ENCODE results near the gene NDST3. TPM values are rescaled to one million over a fixed set of nuclear protein-coding genes. Genes with fewer than 3 reads are reported as not detected.

The NDST3 gene
- polyA plus RNA-seq, 1 of the 3 experiments (the other 2 are of a cell fraction): 1.2 TPM

- Histone ChIP-seq H4K20me1 (ENCODE audit: insufficient read depth) (no peaks in the 10 kb centered on the region), H3K9me2 (no peaks in the 10 kb centered on the region), H3K4me3 (ENCODE audit: low read depth in 2 of 2, low read length in 1 of 2) (no peak overlapping the region), H2AFZ (ENCODE audit: low read depth) (no peak overlapping the region), H3K79me2 (ENCODE audit: insufficient read depth) (no peaks in the 10 kb centered on the region), H3K9ac (no peak overlapping the region), H3K4me2 (no peak overlapping the region), H3K36me3 (replicated peaks in 1 of 2; ENCODE audit: control insufficient read depth in 1 of 2, insufficient read depth in 2 of 2, low read length in 1 of 2) (no peaks in the 10 kb centered on the region), H3F3A (replicated peaks; ENCODE audit: insufficient read depth) (no peaks in the 10 kb centered on the region), H3K27me3 (ENCODE audit: insufficient read depth) (no peaks in the 10 kb centered on the region), H3K9me3 (no peaks in the 10 kb centered on the region), H3K27ac (ENCODE audit: low read depth in 2 of 2, low read length in 1 of 2) (no peak overlapping the region), H3K4me1 (ENCODE audit: control insufficient read depth in 1 of 2, insufficient read depth in 2 of 2, low read depth in 1 of 2, low read length in 1 of 2) (no peaks in the 10 kb centered on the region)
- POLR2A ChIA-PET: no interaction called here
- no peak for TF ChIP-seq YY1 (IDR thresholded peaks at IDR 0.05; ENCODE audit: low read depth)
- no peak for TF ChIP-seq RCOR1 (IDR thresholded peaks at IDR 0.05; ENCODE audit: low read length)
- TF ChIP-seq MAX (IDR thresholded peaks at IDR 0.05; ENCODE audit: low read depth): no peak
- no peak for TF ChIP-seq JUND (IDR thresholded peaks at IDR 0.05)
- TF ChIP-seq CTCF (IDR thresholded peaks at IDR 0.05): no peak
- TF ChIP-seq FOXJ3 (CRISPR knock-in tag; IDR thresholded peaks at IDR 0.05): no peak
- no peak for TF ChIP-seq POLR2AphosphoS5 (IDR thresholded peaks at IDR 0.05; ENCODE audit: low read depth, low read length)
- no peak for TF ChIP-seq NRF1 (IDR thresholded peaks at IDR 0.05; ENCODE audit: low read depth, low read length)
- no peak for TF ChIP-seq USF1 (IDR thresholded peaks at IDR 0.05; ENCODE audit: borderline replicate concordance, low read depth)
- TF ChIP-seq TAF1 (IDR thresholded peaks at IDR 0.05; ENCODE audit: borderline replicate concordance, low read depth, low read length): no peak
- no peak for TF ChIP-seq TCF12 (IDR thresholded peaks at IDR 0.05)
- no peak for DNase-seq
- CTCF ChIA-PET: interaction anchor here (0.6 to 0.7 kb wide), 2 partner anchors 14 to 122 kb away, joined by 3 read pairs; no protein-coding TSS in a partner anchor
- 13% methylated on average over 1 of the region's 1 CpG for WGBS (ENCODE audit: low lambda C conversion rate)
Measured at GRCh38 chr4:118026806-118027205, 7.5 kb upstream of the NDST3 start.

- peaks cover 5% of the 10 kb centered on the region for H3F3A ChIP-seq (replicated peaks; ENCODE audit: insufficient read depth)
- H3K27ac ChIP-seq (ENCODE audit: low read depth in 2 of 2, low read length in 1 of 2): no peak overlapping the region
- whole genome bisulfite sequencing (ENCODE audit: low lambda C conversion rate): 47% methylated on average over 1 of the region's 1 CpG
- no peak overlapping the region for H2AFZ ChIP-seq (ENCODE audit: low read depth)
- POLR2A ChIA-PET: no interaction called here
- H3K4me1 ChIP-seq (ENCODE audit: control insufficient read depth in 1 of 2, insufficient read depth in 2 of 2, low read depth in 1 of 2, low read length in 1 of 2): peaks cover 0 to 2% of the 10 kb centered on the region in 2 experiments; a peak in 1 of 4 replicates
- DNase-seq: no peak
- CTCF ChIA-PET: interaction anchor here (0.6 to 0.8 kb wide), 2 partner anchors 195 to 895 kb away, joined by 3 read pairs; no protein-coding TSS in a partner anchor
- H3K4me2 ChIP-seq: no peak overlapping the region
- H3K79me2 ChIP-seq (ENCODE audit: insufficient read depth): no peaks in the 10 kb centered on the region
- no peaks in the 10 kb centered on the region for H3K36me3 ChIP-seq (replicated peaks in 1 of 2; ENCODE audit: control insufficient read depth in 1 of 2, insufficient read depth in 2 of 2, low read length in 1 of 2)
- H4K20me1 ChIP-seq (ENCODE audit: insufficient read depth): no peaks in the 10 kb centered on the region
- H3K9ac ChIP-seq: no peak overlapping the region
- no peaks in the 10 kb centered on the region for H3K9me3 ChIP-seq
- no peaks in the 10 kb centered on the region for H3K27me3 ChIP-seq (ENCODE audit: insufficient read depth)
- H3K9me2 ChIP-seq: no peaks in the 10 kb centered on the region
- H3K4me3 ChIP-seq (ENCODE audit: low read depth in 2 of 2, low read length in 1 of 2): no peak overlapping the region
- TF ChIP-seq TEAD4 (IDR thresholded peaks at IDR 0.05; ENCODE audit: borderline replicate concordance, insufficient read depth): no peak
- TF ChIP-seq IRF3 (IDR thresholded peaks at IDR 0.05; ENCODE audit: low read depth, low read length): no peak
- no peak for TF ChIP-seq EP300 (IDR thresholded peaks at IDR 0.05; ENCODE audit: borderline replicate concordance in 1 of 2, low read depth in 1 of 2, low read length in 1 of 2)
- TF ChIP-seq POLR2AphosphoS5 (IDR thresholded peaks at IDR 0.05; ENCODE audit: low read depth, low read length): no peak
- TF ChIP-seq FOSL2 (IDR thresholded peaks at IDR 0.05; ENCODE audit: borderline replicate concordance, low read depth): no peak
- TF ChIP-seq EZH2phosphoT487 (IDR thresholded peaks at IDR 0.05; ENCODE audit: borderline replicate concordance, low read depth): no peak
- TF ChIP-seq ELF1 (IDR thresholded peaks at IDR 0.05): no peak
- no peak for TF ChIP-seq ZBTB33 (IDR thresholded peaks at IDR 0.05; ENCODE audit: borderline replicate concordance, low read depth)
- TF ChIP-seq FOXM1 (IDR thresholded peaks at IDR 0.05; ENCODE audit: low read depth): no peak
- TF ChIP-seq RAD21 (IDR thresholded peaks at IDR 0.05; ENCODE audit: low read length): no peak
- TF ChIP-seq CHD2 (IDR thresholded peaks at IDR 0.05; ENCODE audit: low read length, partially characterized antibody): no peak
- TF ChIP-seq USF2 (IDR thresholded peaks at IDR 0.05; ENCODE audit: borderline replicate concordance, low read depth, low read length): no peak
- no peak for TF ChIP-seq TCF12 (IDR thresholded peaks at IDR 0.05)
- TF ChIP-seq TAF1 (IDR thresholded peaks at IDR 0.05; ENCODE audit: borderline replicate concordance, low read depth, low read length): no peak
- no peak for TF ChIP-seq MEF2A (IDR thresholded peaks at IDR 0.05; ENCODE audit: borderline replicate concordance, low read depth)
Measured at GRCh38 chr4:118029224-118029623, 5.1 kb upstream of the NDST3 start.

Measured in SK-N-SH (cell line).